Mesothelial cell of epicardium (in vitro differentiated cells): ENCODE measurements around the gene BCAN. TPM values are rescaled to one million over a fixed set of nuclear protein-coding genes. Genes with fewer than 3 reads are reported as not detected.

Source experiments
- DNase-seq, 2 experiments: peaks; one replicate each; pipeline ENCODE4 v3.0.0; 2021; ENCODE audit warnings: low spot score in 2 of 2; ENCODE audit not compliant: unreplicated experiment in 2 of 2
- H3K27ac Mint-ChIP-seq: 2 replicates; pipeline ENCODE4 v1.8.0; 2021; ENCODE audit warnings: mixed read lengths
- H3K27me3 Mint-ChIP-seq: 2 replicates; pipeline ENCODE4 v1.8.0; 2021; ENCODE audit warnings: low read depth, mixed read lengths
- H3K36me3 Mint-ChIP-seq: 2 replicates; pipeline ENCODE4 v1.8.0; 2021; ENCODE audit warnings: mixed read lengths
- H3K4me1 Mint-ChIP-seq: 2 replicates; pipeline ENCODE4 v1.8.0; 2021; ENCODE audit warnings: mixed read lengths
- H3K4me3 Mint-ChIP-seq: 2 replicates; pipeline ENCODE4 v1.8.0; 2021; ENCODE audit warnings: mild to moderate bottlenecking, moderate library complexity, mixed read lengths
- H3K9me3 Mint-ChIP-seq: 2 replicates; pipeline ENCODE4 v1.8.0; 2021; ENCODE audit warnings: mixed read lengths
- total RNA-seq: library from RNA; stranded (reverse); gene quantifications from 3 replicates; pipeline ENCODE4 v1.2.1, GENCODE V29; 2021
- TF ChIP-seq, protein P1 (sequence below): fragments of 200-600 bp; sonication (generic); IDR thresholded peaks from one replicate; pipeline ENCODE4 v1.5.0; 2021; ENCODE audit warnings: antibody characterized with exemption; ENCODE audit not compliant: unreplicated experiment

BCAN gene
- total RNA-seq, 1 donor from 2014 or later = 0.85 TPM

DNA sequence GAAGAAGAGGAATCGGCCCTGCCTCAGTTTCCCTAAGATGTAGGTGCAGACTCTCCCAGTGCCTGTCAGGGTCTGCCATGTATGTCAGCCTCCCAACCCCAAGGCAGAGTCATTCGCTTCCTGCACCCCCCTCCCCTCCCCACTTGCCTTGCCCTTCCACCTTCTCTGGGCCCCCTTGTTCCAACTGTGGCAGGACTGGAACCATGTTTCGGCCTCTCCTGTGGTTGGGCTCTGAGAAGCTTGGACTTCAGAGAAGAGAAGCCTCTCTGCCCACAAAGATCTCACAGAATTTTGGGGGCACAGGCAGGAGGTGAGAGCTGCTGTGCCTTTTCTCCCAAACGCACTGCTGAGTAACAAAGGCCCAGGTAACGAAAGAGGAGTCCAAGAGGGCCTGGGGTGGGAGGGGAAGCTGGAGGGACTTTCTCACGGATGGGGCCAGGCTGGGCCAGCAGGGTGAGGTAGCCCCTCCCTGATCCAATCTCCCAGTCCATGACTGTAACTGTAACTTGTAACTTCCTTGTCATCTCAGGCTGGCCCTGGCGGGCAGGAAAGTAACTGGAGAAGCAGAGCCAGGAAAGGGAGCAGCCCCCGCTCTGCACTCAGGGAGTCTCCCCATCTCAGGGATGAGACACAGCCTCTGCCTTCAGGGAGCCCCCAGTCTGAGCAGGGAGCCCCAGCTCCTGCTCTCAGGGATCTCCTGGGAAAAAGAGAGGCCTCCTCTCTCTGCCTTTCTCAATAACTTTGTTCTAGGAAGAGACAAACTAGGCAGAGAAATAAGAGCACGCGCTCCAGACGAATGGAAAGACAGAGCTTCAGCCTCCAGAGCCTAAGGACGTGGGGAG is 52.2 kb downstream of the BCAN start:
- no peak for DNase-seq
- Mint-ChIP-seq H3K4me1 (peaks cover 70% of the 10 kb centered on the region), H3K27ac (peak overlapping the region; percentile 94), H3K9me3 (no peaks in the 10 kb centered on the region), H3K36me3 (peaks cover 24% of the 10 kb centered on the region), H3K4me3 (peak overlapping the region; percentile 74), H3K27me3 (no peaks in the 10 kb centered on the region)
- TF ChIP-seq, protein P1, sequence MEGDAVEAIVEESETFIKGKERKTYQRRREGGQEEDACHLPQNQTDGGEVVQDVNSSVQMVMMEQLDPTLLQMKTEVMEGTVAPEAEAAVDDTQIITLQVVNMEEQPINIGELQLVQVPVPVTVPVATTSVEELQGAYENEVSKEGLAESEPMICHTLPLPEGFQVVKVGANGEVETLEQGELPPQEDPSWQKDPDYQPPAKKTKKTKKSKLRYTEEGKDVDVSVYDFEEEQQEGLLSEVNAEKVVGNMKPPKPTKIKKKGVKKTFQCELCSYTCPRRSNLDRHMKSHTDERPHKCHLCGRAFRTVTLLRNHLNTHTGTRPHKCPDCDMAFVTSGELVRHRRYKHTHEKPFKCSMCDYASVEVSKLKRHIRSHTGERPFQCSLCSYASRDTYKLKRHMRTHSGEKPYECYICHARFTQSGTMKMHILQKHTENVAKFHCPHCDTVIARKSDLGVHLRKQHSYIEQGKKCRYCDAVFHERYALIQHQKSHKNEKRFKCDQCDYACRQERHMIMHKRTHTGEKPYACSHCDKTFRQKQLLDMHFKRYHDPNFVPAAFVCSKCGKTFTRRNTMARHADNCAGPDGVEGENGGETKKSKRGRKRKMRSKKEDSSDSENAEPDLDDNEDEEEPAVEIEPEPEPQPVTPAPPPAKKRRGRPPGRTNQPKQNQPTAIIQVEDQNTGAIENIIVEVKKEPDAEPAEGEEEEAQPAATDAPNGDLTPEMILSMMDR = no peak

- no peak for DNase-seq
- no peaks in the 10 kb centered on the region for H3K27me3 Mint-ChIP-seq
- peak overlapping the region; percentile 94 for H3K27ac Mint-ChIP-seq
- TF ChIP-seq, protein P1 = no peak
- peak overlapping the region; percentile 74 for H3K4me3 Mint-ChIP-seq
- H3K9me3 Mint-ChIP-seq = no peaks in the 10 kb centered on the region
- peaks cover 26% of the 10 kb centered on the region for H3K36me3 Mint-ChIP-seq
- peaks cover 66% of the 10 kb centered on the region for H3K4me1 Mint-ChIP-seq
Measured at GRCh38 chr1:156694690-156694962, 52.7 kb downstream of the BCAN start.

GRCh38 chr1:156696755-156697154 is 54.8 kb downstream of the BCAN start:
- Mint-ChIP-seq H3K9me3 (no peaks in the 10 kb centered on the region), H3K27me3 (no peaks in the 10 kb centered on the region), H3K4me3 (no peak overlapping the region), H3K27ac (peak overlapping the region; percentile 89), H3K36me3 (peaks cover 30% of the 10 kb centered on the region), H3K4me1 (peaks cover 58% of the 10 kb centered on the region)
- TF ChIP-seq, protein P1 = no peak
- DNase-seq = no peak

DNA sequence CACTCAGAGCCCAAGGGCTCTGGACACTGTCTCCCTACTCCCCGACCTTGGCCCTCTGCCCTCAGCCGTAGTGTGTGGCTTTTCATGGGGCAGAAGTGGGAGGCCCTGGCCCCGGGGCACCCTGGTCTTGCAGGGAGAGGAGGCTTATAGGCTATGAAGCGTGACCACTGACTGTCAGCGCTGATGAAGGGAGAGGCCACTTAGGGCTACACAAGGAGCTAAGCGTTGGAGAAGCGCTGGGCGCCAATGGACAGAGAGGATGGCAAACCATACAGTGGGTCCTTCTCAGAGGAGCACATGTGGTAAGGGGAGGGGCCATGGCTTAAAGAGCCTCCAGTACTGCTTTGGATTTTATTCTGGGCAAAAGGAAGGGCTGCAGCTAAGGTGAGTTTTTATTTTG is 55.6 kb downstream of the BCAN start:
- peak overlapping the region; percentile 89 for H3K27ac Mint-ChIP-seq
- H3K36me3 Mint-ChIP-seq = peaks cover 30% of the 10 kb centered on the region
- peaks cover 55% of the 10 kb centered on the region for H3K4me1 Mint-ChIP-seq
- H3K4me3 Mint-ChIP-seq = no peak overlapping the region
- TF ChIP-seq, protein P1 = no peak
- DNase-seq = no peak
- H3K9me3 Mint-ChIP-seq = no peaks in the 10 kb centered on the region
- H3K27me3 Mint-ChIP-seq = no peaks in the 10 kb centered on the region

- no peak for DNase-seq
- Mint-ChIP-seq H3K27ac (peak overlapping the region; percentile 80), H3K4me3 (no peak overlapping the region), H3K9me3 (no peaks in the 10 kb centered on the region), H3K4me1 (peaks cover 55% of the 10 kb centered on the region), H3K27me3 (no peaks in the 10 kb centered on the region), H3K36me3 (peaks cover 32% of the 10 kb centered on the region)
- TF ChIP-seq, protein P1 = no peak
Measured at GRCh38 chr1:156698995-156699394, 57.1 kb downstream of the BCAN start.
